ENCODE data around the gene STXBP3.

The STXBP3 gene

GRCh38 chr1:108847494-108847893 is 101.0 kb downstream of the STXBP3 start:
- DNase-seq = peak; percentile 76

- no peak for DNase-seq
These were observed 102.3 kb downstream of the STXBP3 start for GRCh38 chr1:108848806-108849205.

- DNase-seq = no peak
These were observed 104.5 kb downstream of the STXBP3 start for GRCh38 chr1:108850929-108851328.

GRCh38 chr1:108851567-108851966 is 105.1 kb downstream of the STXBP3 start:
- no peak for DNase-seq

- DNase-seq = no peak
These were observed 105.9 kb downstream of the STXBP3 start for GRCh38 chr1:108852221-108852975.

GRCh38 chr1:108854221-108855019 is 107.9 kb downstream of the STXBP3 start:
- DNase-seq = no peak

- no peak for DNase-seq
These were observed 110.5 kb downstream of the STXBP3 start, which contains the start of gene AKNAD1 for GRCh38 chr1:108856994-108857393. Gene AKNAD1 (minus strand): TSS chr1:108857094. CDS start chr1:108852664, 4,430 bp downstream.

GRCh38 chr1:108858230-108858950 is 111.9 kb downstream of the STXBP3 start:
- DNase-seq = no peak

Data from NCI-H1105 treated with DMSO at 0.1 percent for 48 hours (cell line).